Body of pancreas (tissue), 4 donors: ENCODE measurements around the gene EPS15.

Source experiments
- CTCF ChIP-seq, 7 experiments: fragments of 450-650 bp in 4 of 7; fragments of 200-600 bp in 3 of 7; sonication (generic) in 3 of 7; IDR thresholded peaks; one replicate each; pipeline ENCODE4 v1.5.1; 2016 to 2019; ENCODE audit warnings: antibody characterized with exemption in 7 of 7
- POLR2A ChIP-seq, 3 donors: fragments of 450-650 bp; IDR thresholded peaks; one replicate each; pipeline ENCODE4 v1.6.1; 2016; ENCODE audit warnings: antibody characterized with exemption in 3 of 3, mild to moderate bottlenecking in 2 of 3

DNA sequence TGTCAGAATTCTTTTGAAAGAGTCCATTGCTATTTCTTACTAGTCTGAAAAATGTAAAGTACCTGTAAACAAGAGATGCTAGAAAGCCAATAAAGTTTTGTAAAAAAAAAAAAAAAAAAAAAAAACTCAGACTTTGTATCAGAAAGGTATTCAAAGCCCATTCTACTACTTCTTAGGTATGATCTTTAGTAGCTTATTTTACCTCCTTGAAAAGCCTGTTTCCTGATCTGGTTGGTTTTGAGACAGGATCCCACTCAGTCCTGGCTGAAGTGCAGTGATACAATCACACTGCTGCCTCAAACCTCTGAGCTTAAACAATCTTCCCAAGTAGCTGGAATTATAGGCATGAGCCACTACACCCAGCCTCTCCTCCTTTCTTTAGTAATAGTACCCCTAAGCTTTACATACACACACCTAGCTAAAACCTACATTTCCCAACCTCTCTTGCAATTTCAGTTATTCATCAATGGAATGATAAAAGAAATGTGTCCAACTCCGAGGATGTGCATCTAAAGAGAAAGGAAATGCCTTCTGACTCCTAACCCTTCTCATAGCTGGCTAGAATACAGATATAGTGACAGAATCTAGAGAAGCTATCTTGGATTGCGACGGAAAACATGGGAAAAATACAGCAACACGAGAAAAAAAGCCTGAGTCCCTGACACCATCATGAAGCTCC is 30.6 kb downstream of the EPS15 start:
- TF ChIP-seq CTCF (IDR thresholded peaks at IDR 0.05) (no peak), POLR2A (IDR thresholded peaks at IDR 0.05) (no peak)
